LNCaP clone FGC (cell line): ENCODE results near the gene SELENOF.
"Not testable (repeated sequence)": the region's sequence is repeated elsewhere in the genome, so short reads cannot be mapped to it uniquely, and the experiment has no call there.

Source experiments
- DNase-seq: peaks from one replicate; pipeline ENCODE4 v3.0.0-alpha.2; 2011; ENCODE audit warnings: low read depth
- H3K4me3 ChIP-seq: 2 replicates; pipeline ENCODE4 v1.5.1; 2011; ENCODE audit warnings: mild to moderate bottlenecking, low read depth, low read length, control low read depth
- TF ChIP-seq, protein P1 (sequence below): IDR thresholded peaks from 2 replicates; pipeline ENCODE4 v1.5.1; 2012; ENCODE audit warnings: mild to moderate bottlenecking; ENCODE audit not compliant: control insufficient read depth, insufficient read depth; ENCODE audit errors: extremely low read depth

SELENOF gene

DNA sequence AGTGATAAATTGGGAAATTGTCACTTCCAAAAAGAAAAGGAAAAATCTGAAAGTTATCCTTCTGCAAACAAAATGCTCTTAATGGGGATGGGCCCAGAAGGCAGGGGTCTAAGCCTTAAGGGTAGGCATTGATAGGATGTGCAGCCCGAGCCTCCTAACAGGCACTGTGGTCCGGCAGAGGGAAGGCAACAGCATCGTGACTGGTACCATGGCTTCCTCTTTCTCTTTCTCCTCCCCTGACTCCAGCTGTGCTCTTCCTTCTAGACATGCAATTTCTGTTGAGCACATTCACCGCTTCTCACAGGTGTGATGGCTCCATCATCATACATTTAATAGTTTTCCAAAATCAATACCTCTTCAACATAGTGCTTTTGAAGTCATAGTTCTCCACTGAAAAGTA lies 91.5 kb downstream of the SELENOF start:
- TF ChIP-seq, protein P1, sequence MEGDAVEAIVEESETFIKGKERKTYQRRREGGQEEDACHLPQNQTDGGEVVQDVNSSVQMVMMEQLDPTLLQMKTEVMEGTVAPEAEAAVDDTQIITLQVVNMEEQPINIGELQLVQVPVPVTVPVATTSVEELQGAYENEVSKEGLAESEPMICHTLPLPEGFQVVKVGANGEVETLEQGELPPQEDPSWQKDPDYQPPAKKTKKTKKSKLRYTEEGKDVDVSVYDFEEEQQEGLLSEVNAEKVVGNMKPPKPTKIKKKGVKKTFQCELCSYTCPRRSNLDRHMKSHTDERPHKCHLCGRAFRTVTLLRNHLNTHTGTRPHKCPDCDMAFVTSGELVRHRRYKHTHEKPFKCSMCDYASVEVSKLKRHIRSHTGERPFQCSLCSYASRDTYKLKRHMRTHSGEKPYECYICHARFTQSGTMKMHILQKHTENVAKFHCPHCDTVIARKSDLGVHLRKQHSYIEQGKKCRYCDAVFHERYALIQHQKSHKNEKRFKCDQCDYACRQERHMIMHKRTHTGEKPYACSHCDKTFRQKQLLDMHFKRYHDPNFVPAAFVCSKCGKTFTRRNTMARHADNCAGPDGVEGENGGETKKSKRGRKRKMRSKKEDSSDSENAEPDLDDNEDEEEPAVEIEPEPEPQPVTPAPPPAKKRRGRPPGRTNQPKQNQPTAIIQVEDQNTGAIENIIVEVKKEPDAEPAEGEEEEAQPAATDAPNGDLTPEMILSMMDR = no peak
- H3K4me3 ChIP-seq = no peak overlapping the region
- DNase-seq = no peak

- H3K4me3 ChIP-seq = no peak overlapping the region
- no peak for DNase-seq
- TF ChIP-seq, protein P1 = no peak
Measured at GRCh38 chr1:86821956-86822355, 92.0 kb downstream of the SELENOF start.

- H3K4me3 ChIP-seq, DNase-seq: not testable (repeated sequence)
Measured at GRCh38 chr1:86819970-86820369, 94.0 kb downstream of the SELENOF start.

DNA sequence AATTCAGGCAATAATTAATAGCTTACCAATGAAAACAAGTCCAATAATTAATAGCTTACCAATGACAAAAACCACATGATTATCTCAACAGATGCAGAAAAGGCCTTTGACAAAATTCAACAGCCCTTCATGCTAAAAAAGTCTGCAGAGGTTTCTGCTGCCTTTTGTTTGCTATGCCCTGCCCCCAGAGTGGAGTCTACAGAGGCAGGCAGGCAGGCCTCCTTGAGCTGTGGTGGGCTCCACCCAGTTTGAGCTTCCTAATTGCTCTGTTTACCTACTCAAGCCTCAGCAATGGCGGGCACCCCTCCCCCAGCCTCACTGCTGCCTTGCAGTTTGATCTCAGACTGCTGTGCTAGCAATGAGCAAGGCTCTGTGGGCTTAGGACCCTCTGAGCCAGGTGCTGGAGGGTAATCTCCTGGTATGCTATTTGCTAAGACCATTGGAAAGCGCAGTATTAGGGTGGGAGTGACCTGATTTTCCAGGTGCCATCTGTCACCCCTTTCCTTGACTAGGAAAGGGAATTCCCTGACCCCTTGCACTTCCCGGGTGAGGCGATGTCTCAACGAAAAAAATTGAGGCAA lies 96.6 kb downstream of the SELENOF start:
- H3K4me3 ChIP-seq, DNase-seq: not testable (repeated sequence)

DNA sequence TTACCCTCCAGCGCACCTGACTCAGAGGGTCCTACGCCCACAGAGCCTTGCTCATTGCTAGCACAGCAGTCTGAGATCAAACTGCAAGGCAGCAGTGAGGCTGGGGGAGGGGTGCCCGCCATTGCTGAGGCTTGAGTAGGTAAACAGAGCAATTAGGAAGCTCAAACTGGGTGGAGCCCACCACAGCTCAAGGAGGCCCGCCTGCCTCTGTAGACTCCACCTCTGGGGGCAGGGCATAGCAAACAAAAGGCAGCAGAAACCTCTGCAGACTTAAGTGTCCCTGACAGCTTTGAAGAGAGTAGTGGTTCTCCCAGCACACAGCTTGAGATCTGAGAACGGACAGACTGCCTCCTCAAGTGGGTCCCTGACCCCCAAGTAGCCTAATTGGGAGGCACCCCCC lies 99.8 kb downstream of the SELENOF start:
- not testable (repeated sequence) for H3K4me3 ChIP-seq, DNase-seq
